A549 (cell line): ENCODE measurements around the gene ROR2. TPM values are rescaled to one million over a fixed set of nuclear protein-coding genes. Genes with fewer than 3 reads are reported as not detected.

Experiments
- ATAC-seq, 2 experiments: fragments of 200-7000 bp in 1 of 2; fragments of >200 bp in 1 of 2; cut with Nextera tagmentation in 1 of 2; cut with Tn5 transposase in 1 of 2; 3 replicates each; pipeline versions ENCODE4 v1.8.0 to v1.9.1; 2018 to 2020; ENCODE audit warnings: mild to moderate bottlenecking in 1 of 2, moderate library complexity in 1 of 2
- CTCF ChIA-PET: fragments of 300-600 bp; sonication (Branson Sonifier 250); formaldehyde crosslinking; extraction: SDS; loops from one replicate; lab custom pipeline; 2021; ENCODE audit warnings: antibody characterized with exemption, inconsistent platforms; lab: Yijun Ruan, JAX
- POLR2A ChIA-PET: fragments of 350-600 bp; formaldehyde crosslinking; extraction: SDS; loops from one replicate; lab custom pipeline; 2021; ENCODE audit warnings: antibody characterized with exemption, inconsistent platforms; lab: Yijun Ruan, JAX
- DNase-seq, 2 experiments: peaks; one replicate each; pipeline versions ENCODE4 v3.0.0 to v3.0.0-alpha.2; 2011 to 2016; ENCODE audit warnings: low read depth in 1 of 2, low spot score in 1 of 2
- FAIRE-seq: peaks from 2 replicates; lab custom pipeline; 2011; peaks lifted over from hg19 to GRCh38; lab: Jason Lieb, UNC
- H3K27ac ChIP-seq, 2 experiments: fragments of >200 bp; sonication (Bioruptor Twin); formaldehyde crosslinking; 3 replicates each; pipeline ENCODE4 v1.5.1; 2016 to 2017
- H3K4me1 ChIP-seq: fragments of >200 bp; sonication (Bioruptor Twin); formaldehyde crosslinking; 3 replicates; pipeline ENCODE4 v1.6.1; 2016
- H3K4me2 ChIP-seq: fragments of >200 bp; sonication (Bioruptor Twin); formaldehyde crosslinking; 3 replicates; pipeline ENCODE4 v1.6.1; 2016
- H3K4me3 ChIP-seq: fragments of >200 bp; sonication (Bioruptor Twin); formaldehyde crosslinking; 3 replicates; pipeline ENCODE4 v1.5.1; 2016
- H3K9me3 ChIP-seq: fragments of >200 bp; sonication (Bioruptor Twin); formaldehyde crosslinking; 3 replicates; pipeline ENCODE4 v1.6.1; 2016
- CBX2 ChIP-seq: fragments of 200-600 bp; sonication (generic); IDR thresholded peaks from 2 replicates; pipeline ENCODE4 v1.6.1; 2016; ENCODE audit warnings: low read depth, mild to moderate bottlenecking, borderline replicate concordance
- CHD2 ChIP-seq: fragments of 150-350 bp; IDR thresholded peaks from 2 replicates; pipeline ENCODE4 v1.6.1; 2014; ENCODE audit warnings: low read length; ENCODE audit not compliant: partially characterized antibody
- EHF ChIP-seq: fragments of 250-450 bp; sonication (Bioruptor Pico); IDR thresholded peaks from 2 replicates; pipeline ENCODE4 v1.5.0; 2020; ENCODE audit warnings: mild to moderate bottlenecking
- KDM1A ChIP-seq: fragments of 200-600 bp; sonication (generic); IDR thresholded peaks from 2 replicates; pipeline ENCODE4 v1.6.1; 2016; ENCODE audit warnings: low read depth, mild to moderate bottlenecking
- MAZ ChIP-seq: fragments of 150-350 bp; IDR thresholded peaks from 2 replicates; pipeline ENCODE4 v1.6.1; 2014; ENCODE audit warnings: antibody characterized with exemption, low read depth, low read length, borderline replicate concordance
- NPAS2 ChIP-seq: fragments of 250-450 bp; sonication (Bioruptor Pico); IDR thresholded peaks from 2 replicates; pipeline ENCODE4 v1.8.0; 2022; ENCODE audit warnings: mild to moderate bottlenecking, moderate library complexity, borderline replicate concordance
- POLR2AphosphoS2 ChIP-seq: conservative IDR thresholded peaks from 2 replicates; pipeline ENCODE4 v1.6.1; 2012; ENCODE audit warnings: low read length, improper control_type of control experiment, inconsistent platforms
- RCOR1 ChIP-seq: fragments of 150-350 bp; IDR thresholded peaks from 2 replicates; pipeline ENCODE4 v1.6.1; 2014; ENCODE audit warnings: antibody characterized with exemption, low read length, low read depth
- RNF2 ChIP-seq: fragments of 200-600 bp; sonication (generic); IDR thresholded peaks from 2 replicates; pipeline ENCODE4 v1.6.1; 2016; ENCODE audit warnings: low read depth, mild to moderate bottlenecking, antibody characterized with exemption, moderate library complexity, borderline replicate concordance
- TFCP2L1 ChIP-seq: fragments of 250-450 bp; sonication (Bioruptor Pico); IDR thresholded peaks from 2 replicates; pipeline ENCODE4 v1.5.0; 2021; ENCODE audit warnings: mild to moderate bottlenecking
- ZFP36 ChIP-seq: fragments of 450-650 bp; IDR thresholded peaks from 2 replicates; pipeline ENCODE4 v1.6.1; 2014; ENCODE audit warnings: borderline replicate concordance; ENCODE audit not compliant: partially characterized antibody
- WGBS: methylation state at CpG from one replicate; pipeline ENCODE4 v1.1.6; 2017; ENCODE audit errors: missing lambda C conversion rate; 5-methylcytosine and 5-hydroxymethylcytosine counted together
- polyA plus RNA-seq, 4 experiments: library from polyadenylated mRNA; depleted of rRNA in 3 of 4; stranded (reverse); fragments of >200 nt; fragmentation: RNase III in 1 of 4; extraction: RNeasy Plus Mini Kit Qiagen cat#74134 plus additional on column Dnase treatment in 1 of 4; gene quantifications; 2 replicates in 3 of 4; 3 replicates in 1 of 4; pipeline ENCODE4 v1.2.3, GENCODE V29; 2011 to 2017
- TF ChIP-seq, protein P1 (sequence below): fragments of 250-450 bp; sonication (Bioruptor Pico); IDR thresholded peaks from 2 replicates; pipeline ENCODE4 v1.5.0; 2021; ENCODE audit warnings: mild to moderate bottlenecking, moderate library complexity, borderline replicate concordance
- TF ChIP-seq, protein P2 (sequence below): fragments of >200 bp; sonication (Bioruptor Twin); formaldehyde crosslinking; IDR thresholded peaks from 3 replicates; pipeline ENCODE4 v1.6.1; 2016
- TF ChIP-seq, protein P3 (sequence below): IDR thresholded peaks from 2 replicates; pipeline ENCODE4 v1.6.1; 2012
- TF ChIP-seq, protein P4 (sequence below): fragments of >200 bp; sonication (Bioruptor Twin); formaldehyde crosslinking; IDR thresholded peaks from 3 replicates; pipeline ENCODE4 v1.5.1; 2016
- TF ChIP-seq, protein P5 (sequence below): fragments of 200-600 bp; sonication (generic); IDR thresholded peaks from 2 replicates; pipeline ENCODE4 v1.6.1; 2016; ENCODE audit warnings: antibody characterized with exemption, mild to moderate bottlenecking, moderate library complexity

ROR2 gene
- polyA plus RNA-seq, 2 of the 4 experiments (the other 2 are of a cell fraction) = 0.12 to 0.53 TPM

DNA sequence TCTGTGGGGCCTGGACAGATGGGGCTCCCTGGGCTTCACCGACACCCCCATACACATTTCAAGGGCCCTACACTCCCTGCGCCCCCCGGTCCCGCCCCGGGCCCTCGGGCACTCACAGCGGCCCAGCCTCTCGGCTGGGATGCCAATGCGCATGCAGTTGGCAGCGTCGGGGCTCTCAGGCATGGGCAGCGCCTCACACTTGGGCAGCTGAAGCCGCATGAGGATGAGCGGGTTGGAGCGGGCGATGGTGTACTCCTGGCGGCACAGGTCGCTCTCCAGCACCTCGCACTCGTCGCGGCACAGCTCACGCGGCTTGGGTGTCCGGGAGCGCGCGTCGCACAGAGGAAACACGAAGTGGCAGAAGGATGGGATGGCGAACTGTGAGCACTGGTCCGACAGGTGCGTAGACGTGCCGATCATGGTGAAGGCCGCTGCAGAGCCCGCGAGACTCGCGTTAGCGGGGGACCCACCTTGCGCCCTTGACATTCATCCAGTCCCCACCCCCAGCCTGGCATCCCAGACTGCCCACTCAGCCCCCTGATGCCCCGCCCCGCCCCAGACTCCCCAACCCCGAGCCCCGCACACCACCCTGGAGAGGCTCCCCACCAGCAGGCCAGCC is 216.9 kb downstream of the ROR2 start:
- WGBS = 94% methylated on average over 36 of the region's 46 CpGs
- TF ChIP-seq MAZ (no peak), RCOR1 (no peak)
- H3K4me2 ChIP-seq = no peak overlapping the region
- no peak for FAIRE-seq
- no peaks in the 10 kb centered on the region for H3K4me1 ChIP-seq
- CTCF ChIA-PET = interaction anchor here (1.3 to 4.0 kb wide), 13 partner anchors 8 to 840 kb away, joined by 3 to 36 read pairs (median 4); partner anchors contain the start of gene ROR2
- no peaks in the 10 kb centered on the region for H3K9me3 ChIP-seq
- DNase-seq = no peak
- H3K27ac ChIP-seq = no peak overlapping the region
- ATAC-seq = no peak
- no peak overlapping the region for H3K4me3 ChIP-seq
- POLR2A ChIA-PET = no interaction called here

DNA sequence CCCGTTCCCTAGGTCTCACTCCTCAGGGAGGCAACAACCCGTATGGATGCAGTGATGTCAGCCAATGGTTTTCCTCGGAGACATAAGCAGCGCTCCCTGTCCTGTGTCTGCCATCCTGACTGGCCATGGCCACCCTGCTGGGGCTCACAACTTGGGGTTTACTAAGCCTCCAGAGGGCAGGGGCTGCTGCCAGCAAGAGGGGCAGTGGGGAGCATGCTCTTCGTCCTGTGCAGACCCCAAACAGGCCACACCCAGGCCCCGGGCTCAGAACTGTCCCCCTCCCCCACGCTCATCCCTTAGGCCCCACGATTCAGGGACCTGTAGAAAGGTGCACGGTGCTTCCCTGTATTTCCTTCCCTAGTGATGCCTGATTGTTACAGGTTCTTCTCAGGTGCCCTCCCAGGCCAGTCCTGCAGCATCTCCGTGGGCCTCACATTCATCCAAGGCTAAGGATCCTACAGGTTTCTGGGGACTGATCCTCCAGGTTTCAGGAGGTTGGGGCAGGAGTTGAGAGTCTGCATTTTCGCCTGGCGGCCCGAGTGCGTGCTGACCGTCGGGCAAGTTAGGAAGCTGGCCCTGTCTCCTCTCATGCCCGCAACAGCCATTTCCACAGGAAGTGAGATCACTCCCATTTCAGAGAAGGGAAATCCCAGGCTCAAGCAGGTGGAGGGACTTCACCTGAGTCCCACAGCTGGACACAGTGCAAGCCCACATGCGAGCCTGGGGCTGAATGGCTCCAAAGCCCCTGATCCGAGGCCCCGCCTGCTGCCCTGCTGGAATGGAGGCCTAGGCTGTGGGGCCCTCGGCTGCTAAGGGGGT is 217.6 kb downstream of the ROR2 start:
- TF ChIP-seq, protein P1, sequence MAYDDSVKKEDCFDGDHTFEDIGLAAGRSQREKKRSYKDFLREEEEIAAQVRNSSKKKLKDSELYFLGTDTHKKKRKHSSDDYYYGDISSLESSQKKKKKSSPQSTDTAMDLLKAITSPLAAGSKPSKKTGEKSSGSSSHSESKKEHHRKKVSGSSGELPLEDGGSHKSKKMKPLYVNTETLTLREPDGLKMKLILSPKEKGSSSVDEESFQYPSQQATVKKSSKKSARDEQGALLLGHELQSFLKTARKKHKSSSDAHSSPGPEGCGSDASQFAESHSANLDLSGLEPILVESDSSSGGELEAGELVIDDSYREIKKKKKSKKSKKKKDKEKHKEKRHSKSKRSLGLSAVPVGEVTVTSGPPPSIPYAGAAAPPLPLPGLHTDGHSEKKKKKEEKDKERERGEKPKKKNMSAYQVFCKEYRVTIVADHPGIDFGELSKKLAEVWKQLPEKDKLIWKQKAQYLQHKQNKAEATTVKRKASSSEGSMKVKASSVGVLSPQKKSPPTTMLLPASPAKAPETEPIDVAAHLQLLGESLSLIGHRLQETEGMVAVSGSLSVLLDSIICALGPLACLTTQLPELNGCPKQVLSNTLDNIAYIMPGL = no peak
- TF ChIP-seq EHF (CRISPR knock-in tag) (no peak), KDM1A (no peak), TFCP2L1 (no peak), ZFP36 (no peak), NPAS2 (CRISPR knock-in tag) (no peak), RNF2 (no peak), POLR2AphosphoS2 (no peak), CBX2 (no peak), CHD2 (no peak)
- TF ChIP-seq, protein P2, sequence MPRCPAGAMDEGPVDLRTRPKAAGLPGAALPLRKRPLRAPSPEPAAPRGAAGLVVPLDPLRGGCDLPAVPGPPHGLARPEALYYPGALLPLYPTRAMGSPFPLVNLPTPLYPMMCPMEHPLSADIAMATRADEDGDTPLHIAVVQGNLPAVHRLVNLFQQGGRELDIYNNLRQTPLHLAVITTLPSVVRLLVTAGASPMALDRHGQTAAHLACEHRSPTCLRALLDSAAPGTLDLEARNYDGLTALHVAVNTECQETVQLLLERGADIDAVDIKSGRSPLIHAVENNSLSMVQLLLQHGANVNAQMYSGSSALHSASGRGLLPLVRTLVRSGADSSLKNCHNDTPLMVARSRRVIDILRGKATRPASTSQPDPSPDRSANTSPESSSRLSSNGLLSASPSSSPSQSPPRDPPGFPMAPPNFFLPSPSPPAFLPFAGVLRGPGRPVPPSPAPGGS = no peak
- TF ChIP-seq, protein P3, sequence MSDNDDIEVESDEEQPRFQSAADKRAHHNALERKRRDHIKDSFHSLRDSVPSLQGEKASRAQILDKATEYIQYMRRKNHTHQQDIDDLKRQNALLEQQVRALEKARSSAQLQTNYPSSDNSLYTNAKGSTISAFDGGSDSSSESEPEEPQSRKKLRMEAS = no peak
- TF ChIP-seq, protein P4, sequence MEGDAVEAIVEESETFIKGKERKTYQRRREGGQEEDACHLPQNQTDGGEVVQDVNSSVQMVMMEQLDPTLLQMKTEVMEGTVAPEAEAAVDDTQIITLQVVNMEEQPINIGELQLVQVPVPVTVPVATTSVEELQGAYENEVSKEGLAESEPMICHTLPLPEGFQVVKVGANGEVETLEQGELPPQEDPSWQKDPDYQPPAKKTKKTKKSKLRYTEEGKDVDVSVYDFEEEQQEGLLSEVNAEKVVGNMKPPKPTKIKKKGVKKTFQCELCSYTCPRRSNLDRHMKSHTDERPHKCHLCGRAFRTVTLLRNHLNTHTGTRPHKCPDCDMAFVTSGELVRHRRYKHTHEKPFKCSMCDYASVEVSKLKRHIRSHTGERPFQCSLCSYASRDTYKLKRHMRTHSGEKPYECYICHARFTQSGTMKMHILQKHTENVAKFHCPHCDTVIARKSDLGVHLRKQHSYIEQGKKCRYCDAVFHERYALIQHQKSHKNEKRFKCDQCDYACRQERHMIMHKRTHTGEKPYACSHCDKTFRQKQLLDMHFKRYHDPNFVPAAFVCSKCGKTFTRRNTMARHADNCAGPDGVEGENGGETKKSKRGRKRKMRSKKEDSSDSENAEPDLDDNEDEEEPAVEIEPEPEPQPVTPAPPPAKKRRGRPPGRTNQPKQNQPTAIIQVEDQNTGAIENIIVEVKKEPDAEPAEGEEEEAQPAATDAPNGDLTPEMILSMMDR = no peak
- no peak for DNase-seq
- Histone ChIP-seq H3K4me1 (0 out of 3 replicates have a peak, but pooled peaks cover 1% of the 10 kb centered on the region), H3K9me3 (no peaks in the 10 kb centered on the region), H3K4me2 (no peak overlapping the region), H3K27ac (no peak overlapping the region), H3K4me3 (no peak overlapping the region)
- WGBS = 65% methylated on average over 15 of the region's 21 CpGs
- no peak for FAIRE-seq
- POLR2A ChIA-PET = no interaction called here
- ATAC-seq = no peak
- CTCF ChIA-PET = interaction anchor here (1.3 to 1.8 kb wide), 4 partner anchors 9 to 839 kb away, joined by 3 to 4 read pairs (median 4); partner anchors contain the start of gene ROR2

DNA sequence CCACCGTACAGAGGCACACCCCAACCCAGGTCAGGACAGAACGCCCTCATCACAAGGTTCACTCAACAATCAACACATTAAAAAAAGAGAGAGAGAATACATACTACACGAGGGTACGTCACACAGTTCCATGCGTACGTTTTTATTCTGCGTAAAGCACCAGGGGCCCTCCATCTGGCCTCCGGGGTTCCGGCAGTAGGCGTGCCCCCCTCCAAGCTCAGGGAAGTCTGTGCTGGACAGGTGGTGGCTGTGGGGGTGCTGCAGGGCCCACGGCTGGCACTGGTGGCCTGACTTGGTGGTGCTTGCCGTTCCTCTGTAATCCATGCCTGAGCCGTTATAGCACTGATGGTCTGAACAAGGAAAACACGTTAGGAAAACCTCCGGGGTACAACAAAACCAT is 219.2 kb downstream of the ROR2 start:
- Histone ChIP-seq H3K4me1 (0 out of 3 replicates have a peak, but pooled peaks cover 2% of the 10 kb centered on the region), H3K4me3 (no peak overlapping the region), H3K27ac (no peak overlapping the region), H3K4me2 (no peak overlapping the region), H3K9me3 (no peaks in the 10 kb centered on the region)
- ATAC-seq (no peak), FAIRE-seq (no peak), DNase-seq (no peak)
- WGBS = 82% methylated on average over 15 of the region's 15 CpGs
- TF ChIP-seq, protein P5, sequence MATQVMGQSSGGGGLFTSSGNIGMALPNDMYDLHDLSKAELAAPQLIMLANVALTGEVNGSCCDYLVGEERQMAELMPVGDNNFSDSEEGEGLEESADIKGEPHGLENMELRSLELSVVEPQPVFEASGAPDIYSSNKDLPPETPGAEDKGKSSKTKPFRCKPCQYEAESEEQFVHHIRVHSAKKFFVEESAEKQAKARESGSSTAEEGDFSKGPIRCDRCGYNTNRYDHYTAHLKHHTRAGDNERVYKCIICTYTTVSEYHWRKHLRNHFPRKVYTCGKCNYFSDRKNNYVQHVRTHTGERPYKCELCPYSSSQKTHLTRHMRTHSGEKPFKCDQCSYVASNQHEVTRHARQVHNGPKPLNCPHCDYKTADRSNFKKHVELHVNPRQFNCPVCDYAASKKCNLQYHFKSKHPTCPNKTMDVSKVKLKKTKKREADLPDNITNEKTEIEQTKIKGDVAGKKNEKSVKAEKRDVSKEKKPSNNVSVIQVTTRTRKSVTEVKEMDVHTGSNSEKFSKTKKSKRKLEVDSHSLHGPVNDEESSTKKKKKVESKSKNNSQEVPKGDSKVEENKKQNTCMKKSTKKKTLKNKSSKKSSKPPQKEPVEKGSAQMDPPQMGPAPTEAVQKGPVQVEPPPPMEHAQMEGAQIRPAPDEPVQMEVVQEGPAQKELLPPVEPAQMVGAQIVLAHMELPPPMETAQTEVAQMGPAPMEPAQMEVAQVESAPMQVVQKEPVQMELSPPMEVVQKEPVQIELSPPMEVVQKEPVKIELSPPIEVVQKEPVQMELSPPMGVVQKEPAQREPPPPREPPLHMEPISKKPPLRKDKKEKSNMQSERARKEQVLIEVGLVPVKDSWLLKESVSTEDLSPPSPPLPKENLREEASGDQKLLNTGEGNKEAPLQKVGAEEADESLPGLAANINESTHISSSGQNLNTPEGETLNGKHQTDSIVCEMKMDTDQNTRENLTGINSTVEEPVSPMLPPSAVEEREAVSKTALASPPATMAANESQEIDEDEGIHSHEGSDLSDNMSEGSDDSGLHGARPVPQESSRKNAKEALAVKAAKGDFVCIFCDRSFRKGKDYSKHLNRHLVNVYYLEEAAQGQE = no peak
- CTCF ChIA-PET = interaction anchor here (16.0 kb wide), 1 partner anchor 816 kb away, joined by 155 read pairs; no protein-coding TSS in a partner anchor
- POLR2A ChIA-PET = no interaction called here
